A673 (cell line): Measurements from ENCODE around the gene ARL5C. TPM values are rescaled to one million over a fixed set of nuclear protein-coding genes. Genes with fewer than 3 reads are reported as not detected.

ENCODE experiments used
- Bru-seq: library from RNA; stranded (reverse); fragments of 400-500 nt; gene quantifications from one replicate; lab custom pipeline; 2021; lab: Mats Ljungman, UMichigan
- BruChase-seq, 2 experiments: library from RNA; stranded (reverse); fragments of 400-500 nt; gene quantifications; one replicate each; lab custom pipeline; 2021; lab: Mats Ljungman, UMichigan
- BruUV-seq: library from RNA; stranded (reverse); fragments of 400-500 nt; replicated peaks from 2 replicates; lab custom pipeline; 2021; lab: Mats Ljungman, UMichigan
- CTCF ChIA-PET: fragments of 300-600 bp; sonication (Branson Sonifier 250); formaldehyde crosslinking; loops from one replicate; lab custom pipeline; 2022; ENCODE audit warnings: antibody characterized with exemption; lab: Charles Lee
- POLR2A ChIA-PET: fragments of 300-600 bp; sonication (Branson Sonifier 250); formaldehyde crosslinking; loops from one replicate; lab custom pipeline; 2022; ENCODE audit warnings: antibody characterized with exemption; ENCODE audit not compliant: low non-redundant PET; lab: Charles Lee
- DNase-seq: peaks from one replicate; pipeline ENCODE4 v3.0.0-alpha.2; 2015; ENCODE audit warnings: low spot score
- H3K27ac ChIP-seq: fragments of 200-600 bp; sonication (generic); 2 replicates; pipeline ENCODE4 v1.5.1; 2016; ENCODE audit warnings: mixed run types, low read depth, mild to moderate bottlenecking, mixed read lengths, antibody characterized with exemption, low read length; ENCODE audit not compliant: poor library complexity, severe bottlenecking
- H3K27me3 ChIP-seq: fragments of 200-600 bp; sonication (generic); replicated peaks from 2 replicates; pipeline ENCODE4 v1.6.1; 2017; ENCODE audit warnings: mixed run types, low read depth, mild to moderate bottlenecking, mixed read lengths, antibody characterized with exemption, low read length; ENCODE audit not compliant: insufficient read depth, poor library complexity
- H3K36me3 ChIP-seq: fragments of 200-600 bp; sonication (generic); 2 replicates; pipeline ENCODE4 v1.6.1; 2016; ENCODE audit warnings: mixed run types, mild to moderate bottlenecking, mixed read lengths, antibody characterized with exemption, low read length; ENCODE audit not compliant: insufficient read depth, poor library complexity, severe bottlenecking
- H3K4me1 ChIP-seq: fragments of 200-600 bp; sonication (generic); 2 replicates; pipeline ENCODE4 v1.6.1; 2017; ENCODE audit warnings: mixed run types, mild to moderate bottlenecking, mixed read lengths, antibody characterized with exemption, low read length; ENCODE audit not compliant: insufficient read depth, poor library complexity, severe bottlenecking
- H3K4me3 ChIP-seq: fragments of 200-600 bp; sonication (generic); 2 replicates; pipeline ENCODE4 v1.5.1; 2016; ENCODE audit warnings: low read depth, mixed run types, mild to moderate bottlenecking, mixed read lengths, low read length; ENCODE audit not compliant: poor library complexity, severe bottlenecking
- H3K9me3 ChIP-seq: fragments of 200-600 bp; sonication (generic); 2 replicates; pipeline ENCODE4 v1.6.1; 2016; ENCODE audit warnings: mixed run types, low read depth, mild to moderate bottlenecking, mixed read lengths, antibody characterized with exemption, low read length; ENCODE audit not compliant: poor library complexity, severe bottlenecking
- CTCF ChIP-seq: fragments of 300-800, 200-600 bp; sonication (generic); conservative IDR thresholded peaks from 2 replicates; pipeline ENCODE4 v1.5.1; 2017; ENCODE audit warnings: low read depth, mild to moderate bottlenecking, antibody characterized with exemption, low read length, moderate library complexity, mixed read lengths
- EZH2 ChIP-seq: fragments of 200-600 bp; sonication (generic); IDR thresholded peaks from 2 replicates; pipeline ENCODE4 v1.6.1; 2017; ENCODE audit warnings: borderline replicate concordance, low read depth, mild to moderate bottlenecking, mixed read lengths, antibody characterized with exemption, low read length; ENCODE audit not compliant: poor library complexity, severe bottlenecking
- intact Hi-C: fragments of 100-400 bp; cut with micrococcal nuclease; formaldehyde crosslinking; loops from one replicate; pipeline ENCODE4 v1.10.0; 2022; ENCODE audit not compliant: unreplicated experiment
- long read RNA-seq: library from polyadenylated mRNA; stranded (forward); transcript quantifications from one replicate; pipeline ENCODE4 v2.0.0, GENCODE V29; 2022
- total RNA-seq: library from RNA; stranded (reverse); gene quantifications from 2 replicates; pipeline ENCODE4 v1.2.3, GENCODE V29; 2021

Gene ARL5C, protein sequence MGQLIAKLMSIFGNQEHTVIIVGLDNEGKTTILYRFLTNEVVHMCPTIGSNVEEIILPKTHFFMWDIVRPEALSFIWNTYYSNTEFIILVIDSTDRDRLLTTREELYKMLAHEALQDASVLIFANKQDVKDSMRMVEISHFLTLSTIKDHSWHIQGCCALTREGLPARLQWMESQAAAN
- not detected in 2 replicates for total RNA-seq
- not detected for Bru-seq, nascent RNA
- percentile 18 among the genes with signal in this experiment for BruChase-seq, experiment 1, labeled RNA remaining after a 2-hour chase
- percentile 8 among the genes with signal in this experiment for BruChase-seq, experiment 2, labeled RNA remaining after a 6-hour chase
- long read RNA-seq = 0 reads

DNA sequence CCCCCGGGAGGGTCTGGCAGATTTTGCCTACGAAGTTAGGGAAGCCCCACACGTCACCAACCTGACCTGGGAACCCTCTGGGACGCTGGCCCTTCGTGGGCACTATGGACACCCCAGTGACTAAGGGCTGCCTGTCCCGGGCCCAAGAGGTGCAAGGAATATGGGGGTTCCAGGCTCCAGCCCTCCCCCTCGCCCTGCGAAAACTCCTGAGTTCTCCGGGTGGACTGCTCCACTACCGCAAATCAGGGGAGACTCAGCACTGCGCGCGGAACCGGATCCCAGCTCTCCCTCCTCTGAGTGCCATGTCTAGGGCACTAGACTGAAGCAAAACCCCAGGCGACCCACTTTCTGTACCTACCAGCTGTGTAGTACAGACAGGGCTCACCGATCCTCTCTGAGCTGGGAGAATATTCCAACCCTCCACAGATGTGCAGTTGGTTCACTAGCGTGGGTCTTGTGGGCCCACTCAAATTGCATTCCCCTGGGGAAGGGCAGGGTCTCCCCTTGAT lies at the start of gene ARL5C:
TSS of gene ARL5C (minus strand) at position 321 of the 509 bp plus-strand sequence. CDS start 401 bp downstream, outside the sequence.
- Histone ChIP-seq H3K9me3 (no peaks in the 10 kb centered on the region), H3K36me3 (no peaks in the 10 kb centered on the region), H3K4me3 (peak within 1 kb of the TSS; percentile 47), H3K4me1 (no peaks in the 10 kb centered on the region), H3K27me3 (no peaks in the 10 kb centered on the region), H3K27ac (no peak within 1 kb of the TSS)
- ChIA-PET CTCF (interaction anchor here (2.4 kb wide), 1 partner anchor 9 kb away, joined by 13 read pairs; no protein-coding TSS in a partner anchor), POLR2A (no interaction called here)
- no TSS peak for BruUV-seq
- TF ChIP-seq EZH2 (no peak), CTCF (no peak)
- no peak for DNase-seq
- intact Hi-C loops = no loop called here

GRCh38 chr17:39213852-39214251 lies 47.9 kb upstream of the ARL5C start:
- CTCF ChIA-PET = no interaction called here
- Histone ChIP-seq H3K9me3 (no peaks in the 10 kb centered on the region), H3K27me3 (no peaks in the 10 kb centered on the region), H3K27ac (no peak overlapping the region), H3K4me1 (peaks cover 8% of the 10 kb centered on the region), H3K36me3 (no peaks in the 10 kb centered on the region), H3K4me3 (no peak overlapping the region)
- intact Hi-C loops = no loop called here
- TF ChIP-seq CTCF (no peak), EZH2 (no peak)
- BruUV-seq = no TSS peak
- no peak for DNase-seq
- POLR2A ChIA-PET = no interaction called here

- Histone ChIP-seq H3K4me3 (no peak overlapping the region), H3K27ac (no peak overlapping the region), H3K4me1 (peaks cover 16% of the 10 kb centered on the region), H3K27me3 (no peaks in the 10 kb centered on the region), H3K36me3 (no peaks in the 10 kb centered on the region), H3K9me3 (no peaks in the 10 kb centered on the region)
- POLR2A ChIA-PET = interaction anchor here (0.7 kb wide), 1 partner anchor 13 kb away, joined by 6 read pairs; the partner anchor contains the start of gene RPL19
- TF ChIP-seq CTCF (no peak), EZH2 (no peak)
- intact Hi-C loops = no loop called here
- CTCF ChIA-PET = interaction anchor here (0.5 to 0.7 kb wide), 2 partner anchors 31 to 429 kb away, joined by 3 to 5 read pairs; no protein-coding TSS in a partner anchor
- no TSS peak for BruUV-seq
- no peak for DNase-seq
Observed at GRCh38 chr17:39212841-39213480, 47.0 kb upstream of the ARL5C start.
